PFSK-1 (cell line): Measurements from ENCODE around the gene MTRR.

ENCODE experiments used
- FOXP2 ChIP-seq: optimal IDR thresholded peaks from 2 replicates; pipeline ENCODE3; 2011; ENCODE audit warnings: borderline replicate concordance, control low read depth, inconsistent platforms; ENCODE audit not compliant: insufficient read depth; ENCODE audit errors: extremely low read length, extremely low read depth
- POLR2AphosphoS5 ChIP-seq: IDR thresholded peaks from 2 replicates; pipeline ENCODE4 v1.6.1; 2012; ENCODE audit warnings: low read depth, mild to moderate bottlenecking, control low read depth, low read length, moderate library complexity
- SIN3A ChIP-seq: IDR thresholded peaks from 2 replicates; pipeline ENCODE4 v1.6.1; 2012; ENCODE audit warnings: mild to moderate bottlenecking, low read length, moderate library complexity, borderline replicate concordance; ENCODE audit not compliant: insufficient read depth
- TAF1 ChIP-seq: IDR thresholded peaks from 2 replicates; pipeline ENCODE4 v1.6.1; 2012; ENCODE audit warnings: low read length, control low read depth, borderline replicate concordance; ENCODE audit not compliant: insufficient read depth
- TF ChIP-seq, protein P1 (sequence below), 2 experiments: IDR thresholded peaks; 2 replicates each; pipeline versions ENCODE4 v1.6.1 to v1.8.0; 2011 to 2012; ENCODE audit warnings: low read depth in 2 of 2, low read length in 2 of 2, control low read depth in 1 of 2, inconsistent platforms in 1 of 2, mild to moderate bottlenecking in 1 of 2, moderate library complexity in 1 of 2; ENCODE audit not compliant: insufficient read depth in 1 of 2

The MTRR gene

DNA sequence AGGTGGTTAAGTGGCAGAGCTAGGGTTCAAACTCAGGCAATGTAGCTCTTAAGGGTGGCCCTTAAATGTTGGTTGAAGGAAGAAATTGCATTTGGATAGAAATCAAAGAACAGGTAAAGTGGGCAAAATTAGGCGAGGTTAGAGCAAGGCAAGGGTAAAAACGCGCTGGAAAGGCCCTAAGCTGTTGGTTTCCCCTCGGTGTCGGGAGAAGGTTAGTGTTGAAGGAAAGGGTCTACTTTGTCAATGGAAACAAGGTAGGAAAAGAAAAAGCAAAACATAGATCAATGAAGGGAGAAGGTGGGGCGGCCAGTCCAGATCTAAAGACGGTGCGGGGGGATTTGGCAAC lies 548 bp upstream of the MTRR start:
- TF ChIP-seq SIN3A (no peak), FOXP2 (no peak), POLR2AphosphoS5 (no peak), TAF1 (no peak)
- TF ChIP-seq, protein P1, sequence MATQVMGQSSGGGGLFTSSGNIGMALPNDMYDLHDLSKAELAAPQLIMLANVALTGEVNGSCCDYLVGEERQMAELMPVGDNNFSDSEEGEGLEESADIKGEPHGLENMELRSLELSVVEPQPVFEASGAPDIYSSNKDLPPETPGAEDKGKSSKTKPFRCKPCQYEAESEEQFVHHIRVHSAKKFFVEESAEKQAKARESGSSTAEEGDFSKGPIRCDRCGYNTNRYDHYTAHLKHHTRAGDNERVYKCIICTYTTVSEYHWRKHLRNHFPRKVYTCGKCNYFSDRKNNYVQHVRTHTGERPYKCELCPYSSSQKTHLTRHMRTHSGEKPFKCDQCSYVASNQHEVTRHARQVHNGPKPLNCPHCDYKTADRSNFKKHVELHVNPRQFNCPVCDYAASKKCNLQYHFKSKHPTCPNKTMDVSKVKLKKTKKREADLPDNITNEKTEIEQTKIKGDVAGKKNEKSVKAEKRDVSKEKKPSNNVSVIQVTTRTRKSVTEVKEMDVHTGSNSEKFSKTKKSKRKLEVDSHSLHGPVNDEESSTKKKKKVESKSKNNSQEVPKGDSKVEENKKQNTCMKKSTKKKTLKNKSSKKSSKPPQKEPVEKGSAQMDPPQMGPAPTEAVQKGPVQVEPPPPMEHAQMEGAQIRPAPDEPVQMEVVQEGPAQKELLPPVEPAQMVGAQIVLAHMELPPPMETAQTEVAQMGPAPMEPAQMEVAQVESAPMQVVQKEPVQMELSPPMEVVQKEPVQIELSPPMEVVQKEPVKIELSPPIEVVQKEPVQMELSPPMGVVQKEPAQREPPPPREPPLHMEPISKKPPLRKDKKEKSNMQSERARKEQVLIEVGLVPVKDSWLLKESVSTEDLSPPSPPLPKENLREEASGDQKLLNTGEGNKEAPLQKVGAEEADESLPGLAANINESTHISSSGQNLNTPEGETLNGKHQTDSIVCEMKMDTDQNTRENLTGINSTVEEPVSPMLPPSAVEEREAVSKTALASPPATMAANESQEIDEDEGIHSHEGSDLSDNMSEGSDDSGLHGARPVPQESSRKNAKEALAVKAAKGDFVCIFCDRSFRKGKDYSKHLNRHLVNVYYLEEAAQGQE (IDR thresholded peaks at IDR 0.05; ENCODE audit: insufficient read depth in 1 of 2, low read depth in 2 of 2, low read length in 2 of 2) = no peak

DNA sequence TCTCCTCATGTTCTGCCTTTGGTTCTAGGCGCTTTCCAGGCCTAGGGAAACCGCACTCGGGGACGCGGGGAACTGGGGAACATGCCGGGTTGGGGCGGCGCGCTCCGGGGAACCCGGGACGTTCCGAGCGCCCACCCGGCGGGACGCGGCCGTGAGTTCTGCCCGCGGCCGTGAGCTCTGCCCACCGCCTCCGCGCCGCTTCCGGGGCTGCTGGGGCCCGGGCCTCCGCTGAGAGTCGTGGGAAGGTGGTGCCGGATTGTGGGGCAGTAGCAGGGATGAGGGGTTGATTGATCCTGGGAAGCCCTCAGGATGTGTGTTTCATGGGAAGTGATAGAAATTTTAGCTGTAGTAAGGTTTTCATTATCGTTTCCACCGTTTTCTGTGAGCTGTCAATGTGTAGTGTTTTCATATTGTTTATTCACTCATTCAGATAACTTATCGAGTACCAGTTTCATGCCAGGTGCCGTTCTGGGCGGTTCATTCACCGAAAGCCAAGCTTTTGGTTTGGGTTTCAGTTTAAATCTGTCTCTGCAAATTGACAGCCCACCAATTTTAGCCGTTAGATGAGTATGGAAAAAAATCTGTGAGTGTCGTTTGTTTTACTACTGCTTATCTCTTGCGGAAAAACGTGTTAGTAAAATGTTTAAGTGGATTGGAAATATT lies 657 bp downstream of the MTRR start:
- TF ChIP-seq FOXP2 = no peak
- no peak for TF ChIP-seq SIN3A
- no peak for TF ChIP-seq TAF1
- TF ChIP-seq, protein P1 (IDR thresholded peaks at IDR 0.05; ENCODE audit: insufficient read depth in 1 of 2, low read depth in 2 of 2, low read length in 2 of 2) = no peak
- no peak for TF ChIP-seq POLR2AphosphoS5

DNA sequence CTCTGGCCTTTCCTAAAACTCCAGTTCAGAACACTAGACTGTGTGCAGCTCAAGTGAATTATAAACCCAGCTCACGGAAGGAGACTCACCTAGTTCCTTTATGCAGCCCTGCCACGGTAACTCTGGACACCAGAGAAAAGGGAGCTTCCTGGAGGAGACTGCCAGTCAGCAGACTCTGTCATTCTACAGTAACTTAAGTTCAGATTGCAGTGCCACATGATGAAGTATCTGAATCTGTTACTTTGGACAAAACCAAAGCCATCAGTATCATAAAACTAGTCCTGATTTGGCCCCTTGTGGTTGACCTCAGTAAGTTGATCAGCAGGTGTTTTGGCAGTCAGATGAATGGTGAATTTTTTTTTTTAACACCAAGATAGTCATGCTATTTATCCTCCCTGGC lies 2.7 kb downstream of the MTRR start:
- TF ChIP-seq, protein P1 (IDR thresholded peaks at IDR 0.05; ENCODE audit: insufficient read depth in 1 of 2, low read depth in 2 of 2, low read length in 2 of 2) = no peak
- no peak for TF ChIP-seq SIN3A
- no peak for TF ChIP-seq POLR2AphosphoS5
- no peak for TF ChIP-seq TAF1
- no peak for TF ChIP-seq FOXP2

DNA sequence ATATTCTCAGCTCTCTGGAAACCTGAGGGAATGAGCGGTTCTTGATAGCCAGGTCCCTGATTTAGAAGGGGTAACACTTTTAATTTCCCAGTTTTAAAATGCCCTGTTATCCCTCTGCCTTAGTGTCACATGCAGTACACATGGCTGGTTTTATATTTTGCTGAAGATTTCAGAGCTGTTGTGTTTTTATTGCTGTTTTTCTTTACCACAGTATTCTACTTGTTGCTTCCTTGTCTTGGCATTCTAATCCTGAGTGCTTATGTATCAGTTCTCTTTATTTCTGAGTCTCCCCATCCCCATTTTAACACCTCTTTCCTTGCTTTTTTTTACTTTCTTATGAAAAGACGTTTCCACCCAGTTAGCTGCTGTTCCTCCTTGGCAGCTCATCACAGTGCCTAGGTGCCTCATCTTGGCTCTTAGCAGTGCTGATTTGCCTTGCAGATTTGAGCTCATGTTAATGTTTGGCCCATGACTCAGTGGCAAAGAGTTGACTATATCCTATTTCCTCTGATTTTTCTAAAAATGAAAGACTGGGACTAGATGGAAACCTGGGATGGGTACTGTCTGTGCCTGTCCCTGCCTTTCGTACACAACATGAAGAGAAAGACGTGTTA lies 3.7 kb downstream of the MTRR start:
- TF ChIP-seq TAF1 = no peak

DNA sequence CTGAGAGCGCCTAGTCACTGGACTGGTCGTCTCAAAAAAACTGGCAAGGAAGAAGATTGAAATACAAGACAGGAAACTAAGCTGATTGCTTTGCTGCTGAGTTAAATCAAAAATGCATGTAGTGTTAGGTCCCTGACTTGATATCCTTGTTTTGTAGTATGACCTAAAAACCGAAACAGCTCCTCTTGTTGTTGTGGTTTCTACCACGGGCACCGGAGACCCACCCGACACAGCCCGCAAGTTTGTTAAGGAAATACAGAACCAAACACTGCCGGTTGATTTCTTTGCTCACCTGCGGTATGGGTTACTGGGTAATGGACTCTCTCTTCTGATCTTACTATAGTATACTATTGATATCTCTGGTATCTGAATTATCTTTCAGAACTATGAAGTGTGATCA lies 4.3 kb downstream of the MTRR start:
- no peak for TF ChIP-seq SIN3A
- TF ChIP-seq TAF1 = no peak
- TF ChIP-seq POLR2AphosphoS5 = no peak
- no peak for TF ChIP-seq FOXP2
- TF ChIP-seq, protein P1 (IDR thresholded peaks at IDR 0.05; ENCODE audit: insufficient read depth in 1 of 2, low read depth in 2 of 2, low read length in 2 of 2) = no peak
